GM10266 (cell line): ENCODE data around the gene KLK15.

ENCODE experiments used
- DNase-seq: peaks from one replicate; pipeline ENCODE4 v3.0.0; 2012; ENCODE audit errors: extremely low spot score
- TF ChIP-seq, protein P1 (sequence below): IDR thresholded peaks from 2 replicates; pipeline ENCODE4 v1.5.1; 2012; ENCODE audit warnings: mild to moderate bottlenecking, low read depth; ENCODE audit not compliant: control insufficient read depth, insufficient read depth; ENCODE audit errors: missing control alignments

The KLK15 gene

GRCh38 chr19:50808856-50809255 is 24.5 kb downstream of the KLK15 start:
- DNase-seq: no peak
- TF ChIP-seq, protein P1, sequence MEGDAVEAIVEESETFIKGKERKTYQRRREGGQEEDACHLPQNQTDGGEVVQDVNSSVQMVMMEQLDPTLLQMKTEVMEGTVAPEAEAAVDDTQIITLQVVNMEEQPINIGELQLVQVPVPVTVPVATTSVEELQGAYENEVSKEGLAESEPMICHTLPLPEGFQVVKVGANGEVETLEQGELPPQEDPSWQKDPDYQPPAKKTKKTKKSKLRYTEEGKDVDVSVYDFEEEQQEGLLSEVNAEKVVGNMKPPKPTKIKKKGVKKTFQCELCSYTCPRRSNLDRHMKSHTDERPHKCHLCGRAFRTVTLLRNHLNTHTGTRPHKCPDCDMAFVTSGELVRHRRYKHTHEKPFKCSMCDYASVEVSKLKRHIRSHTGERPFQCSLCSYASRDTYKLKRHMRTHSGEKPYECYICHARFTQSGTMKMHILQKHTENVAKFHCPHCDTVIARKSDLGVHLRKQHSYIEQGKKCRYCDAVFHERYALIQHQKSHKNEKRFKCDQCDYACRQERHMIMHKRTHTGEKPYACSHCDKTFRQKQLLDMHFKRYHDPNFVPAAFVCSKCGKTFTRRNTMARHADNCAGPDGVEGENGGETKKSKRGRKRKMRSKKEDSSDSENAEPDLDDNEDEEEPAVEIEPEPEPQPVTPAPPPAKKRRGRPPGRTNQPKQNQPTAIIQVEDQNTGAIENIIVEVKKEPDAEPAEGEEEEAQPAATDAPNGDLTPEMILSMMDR: no peak

GRCh38 chr19:50804420-50805272 is 28.7 kb downstream of the KLK15 start:
- TF ChIP-seq, protein P1: no peak
- DNase-seq: peak; percentile 97

DNA sequence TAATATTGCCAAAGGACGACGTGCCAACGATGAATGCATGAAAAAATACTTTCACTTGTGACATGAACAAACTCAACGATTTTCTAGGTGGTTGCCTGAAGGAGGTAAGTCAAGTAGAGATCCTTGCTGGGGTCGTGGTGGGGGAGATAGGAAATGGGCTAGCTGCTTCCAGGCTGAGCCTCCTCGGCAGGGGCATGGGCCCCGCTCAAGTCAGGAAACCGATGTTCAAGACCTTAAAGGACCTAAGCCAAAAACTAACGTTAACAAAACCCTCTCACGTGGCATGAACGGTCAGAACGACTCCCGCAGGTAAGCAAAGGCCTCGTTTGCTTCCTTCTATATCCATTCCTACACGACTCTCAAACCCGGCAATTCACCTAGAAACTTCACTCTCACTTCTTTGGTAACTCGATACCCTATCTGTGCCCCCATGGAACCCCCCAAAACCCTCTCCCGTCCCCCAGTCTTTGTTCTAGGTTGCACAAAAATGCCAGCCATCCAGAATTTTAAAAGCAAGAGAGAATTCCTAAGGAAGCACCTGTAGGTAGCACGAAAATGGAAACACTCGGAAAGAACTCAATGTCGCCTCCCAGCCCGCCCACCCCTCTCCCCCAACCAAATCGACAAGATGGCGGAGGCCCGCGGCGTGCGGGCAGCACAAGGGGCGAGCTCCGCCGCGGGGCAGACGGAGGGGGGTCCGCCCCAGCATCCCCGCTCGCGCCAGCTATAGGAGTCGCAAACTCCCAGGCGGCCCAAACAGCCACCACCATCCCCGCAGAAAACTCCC is 29.5 kb downstream of the KLK15 start:
- TF ChIP-seq, protein P1: no peak
- DNase-seq: no peak

- TF ChIP-seq, protein P1: no peak
- DNase-seq: no peak
Measured at GRCh38 chr19:50801107-50801506, 32.3 kb downstream of the KLK15 start.

- TF ChIP-seq, protein P1: no peak
- no peak for DNase-seq
Measured at GRCh38 chr19:50799547-50799851, 33.9 kb downstream of the KLK15 start.

DNA sequence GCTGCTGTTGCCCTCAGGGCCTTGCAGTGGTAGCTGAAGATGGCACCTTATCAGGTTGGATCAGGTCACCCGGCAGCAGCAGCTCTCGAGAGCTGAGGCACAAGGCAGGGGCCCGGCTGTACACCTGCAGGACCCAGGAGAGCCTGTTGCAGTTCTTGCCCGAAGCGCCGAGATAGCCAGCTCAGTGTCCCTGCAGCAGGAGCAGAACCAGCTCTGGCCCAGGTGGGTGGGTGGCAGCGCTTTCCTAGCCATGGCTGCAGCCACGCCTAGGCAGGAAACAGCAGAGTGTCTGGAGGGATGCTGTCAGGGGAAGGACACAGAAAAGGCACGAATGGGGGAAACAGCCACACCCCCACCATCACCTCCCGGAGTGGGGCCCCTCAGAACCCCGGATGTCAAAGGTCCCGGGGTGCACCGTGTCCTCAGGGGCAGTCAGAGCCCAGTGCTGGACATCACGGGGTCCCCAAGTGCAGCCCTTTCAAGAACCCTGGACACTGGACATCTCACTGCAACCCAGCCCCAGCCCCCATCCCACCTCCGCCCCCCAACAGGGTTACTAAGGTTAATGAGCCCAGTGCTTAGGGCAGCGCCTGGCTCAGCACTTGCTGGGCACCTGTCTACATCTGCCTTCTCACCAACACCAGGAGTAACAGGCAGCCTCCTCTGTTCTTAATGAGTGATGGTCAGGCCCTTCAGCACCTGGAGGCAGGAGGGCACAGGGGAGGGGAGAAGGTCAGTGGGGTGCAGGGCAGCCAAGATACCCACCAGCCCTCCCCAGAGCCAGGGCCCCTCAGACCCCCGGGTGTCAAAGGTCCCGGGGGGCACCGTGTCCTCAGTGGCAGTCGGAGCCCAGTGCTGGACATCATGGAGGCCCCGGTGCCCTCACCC is 34.5 kb downstream of the KLK15 start:
- no peak for DNase-seq
- TF ChIP-seq, protein P1: no peak
